Esophagus muscularis mucosa (tissue), 4 donors: ENCODE results near the gene HNRNPUL2. TPM values are rescaled to one million over a fixed set of nuclear protein-coding genes. Genes with fewer than 3 reads are reported as not detected.

Experiments
- DNase-seq: peaks from one replicate; pipeline ENCODE4 v3.0.0-alpha.2; 2017; ENCODE audit errors: extremely low spot score
- H3K27ac ChIP-seq, 4 donors: fragments of 200-600 bp; sonication (generic); replicated peaks in 1 of 4; 1 replicate in 3 of 4; 2 replicates in 1 of 4; pipeline ENCODE4 v1.5.1; 2016 to 2019; ENCODE audit warnings: mild to moderate bottlenecking in 1 of 4
- H3K27me3 ChIP-seq, 4 donors: fragments of 200-600 bp; sonication (generic); one replicate each; pipeline versions ENCODE4 v1.5.1 to v1.6.0; 2016 to 2019
- H3K36me3 ChIP-seq, 4 donors: fragments of 200-600 bp; sonication (generic); one replicate each; pipeline ENCODE4 v1.5.1; 2016 to 2019
- H3K4me1 ChIP-seq, 4 donors: fragments of 200-600 bp; sonication (generic); one replicate each; pipeline ENCODE4 v1.5.1; 2016 to 2019
- H3K4me3 ChIP-seq, 4 donors: fragments of 200-600 bp; sonication (generic); 1 replicate in 2 of 4; 2 replicates in 2 of 4; pipeline ENCODE4 v1.5.1; 2016 to 2019; ENCODE audit warnings: mild to moderate bottlenecking in 4 of 4, moderate library complexity in 1 of 4
- H3K9me3 ChIP-seq, 4 donors: fragments of 200-600 bp; sonication (generic); 1 replicate in 3 of 4; 2 replicates in 1 of 4; pipeline ENCODE4 v1.5.1; 2016 to 2019
- EP300 ChIP-seq: sonication (generic); formaldehyde crosslinking; IDR thresholded peaks from one replicate; pipeline ENCODE4 v1.6.1; 2017; ENCODE audit warnings: antibody characterized with exemption
- POLR2A ChIP-seq: fragments of 450-650 bp; IDR thresholded peaks from one replicate; pipeline ENCODE4 v1.6.1; 2017; ENCODE audit warnings: antibody characterized with exemption, moderate library complexity, mild to moderate bottlenecking, low read depth
- POLR2AphosphoS5 ChIP-seq, 2 donors: sonication (generic); formaldehyde crosslinking; IDR thresholded peaks; one replicate each; pipeline ENCODE4 v1.6.1; 2017; ENCODE audit warnings: antibody characterized with exemption in 2 of 2
- WGBS: methylation state at CpG from one replicate; pipeline ENCODE4 v1.1.5; 2018; 5-methylcytosine and 5-hydroxymethylcytosine counted together
- intact Hi-C: fragments of 100-400 bp; cut with DNase I; formaldehyde crosslinking; loops from one replicate; pipeline ENCODE4 v1.15.1; 2023
- total RNA-seq, 4 donors: library from RNA; depleted of rRNA; stranded (reverse); fragments of >200 nt; gene quantifications; one replicate each; pipeline versions ENCODE4 v1.1.0 to v1.2.1, GENCODE V29; 2016
- TF ChIP-seq, protein P1 (sequence below), 3 experiments: fragments of 200-600 bp in 2 of 3; fragments of 450-650 bp in 1 of 3; sonication (generic) in 2 of 3; IDR thresholded peaks; one replicate each; pipeline ENCODE4 v1.5.1; 2017 to 2019; ENCODE audit warnings: antibody characterized with exemption in 3 of 3, mild to moderate bottlenecking in 2 of 3, moderate library complexity in 1 of 3

Gene HNRNPUL2
- total RNA-seq, 4 donors from 2014 or later: 19.5 to 45.0 (median 36.7) TPM

DNA sequence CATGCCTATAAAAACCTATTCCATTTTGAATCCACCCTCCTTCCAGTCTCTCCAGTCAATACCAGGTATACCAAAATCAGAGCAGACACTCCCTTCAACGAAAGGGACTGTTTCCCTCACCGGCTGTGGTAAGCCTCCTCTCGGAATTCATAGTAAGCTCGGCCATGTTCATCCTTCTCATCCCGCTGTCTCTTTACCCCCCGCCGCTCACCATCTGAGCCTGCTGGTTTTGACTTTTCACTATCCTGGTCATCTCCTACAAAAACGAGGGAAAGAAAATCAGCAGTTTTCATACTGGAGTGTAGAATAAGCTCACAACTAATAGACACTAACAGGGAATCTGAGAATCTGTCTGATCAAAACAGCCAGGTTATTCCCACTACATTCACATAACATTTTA, 3.1 kb downstream of the HNRNPUL2 start:
- H3K4me1 ChIP-seq: peaks cover 26 to 52% (median 43%) of the 10 kb centered on the region in 4 donors
- H3K27me3 ChIP-seq: no peaks in the 10 kb centered on the region
- H3K9me3 ChIP-seq: no peaks in the 10 kb centered on the region
- peak overlapping the region in 2 of 4 donors; percentile 1 to 89 for H3K27ac ChIP-seq
- peak overlapping the region; percentile 27 to 94 (median 90) for H3K4me3 ChIP-seq
- 25% methylated on average over 8 of the region's 8 CpGs for WGBS
- intact Hi-C loops: no loop called here
- DNase-seq: no peak
- no peak for TF ChIP-seq POLR2AphosphoS5 (IDR thresholded peaks at IDR 0.05)
- TF ChIP-seq, protein P1, sequence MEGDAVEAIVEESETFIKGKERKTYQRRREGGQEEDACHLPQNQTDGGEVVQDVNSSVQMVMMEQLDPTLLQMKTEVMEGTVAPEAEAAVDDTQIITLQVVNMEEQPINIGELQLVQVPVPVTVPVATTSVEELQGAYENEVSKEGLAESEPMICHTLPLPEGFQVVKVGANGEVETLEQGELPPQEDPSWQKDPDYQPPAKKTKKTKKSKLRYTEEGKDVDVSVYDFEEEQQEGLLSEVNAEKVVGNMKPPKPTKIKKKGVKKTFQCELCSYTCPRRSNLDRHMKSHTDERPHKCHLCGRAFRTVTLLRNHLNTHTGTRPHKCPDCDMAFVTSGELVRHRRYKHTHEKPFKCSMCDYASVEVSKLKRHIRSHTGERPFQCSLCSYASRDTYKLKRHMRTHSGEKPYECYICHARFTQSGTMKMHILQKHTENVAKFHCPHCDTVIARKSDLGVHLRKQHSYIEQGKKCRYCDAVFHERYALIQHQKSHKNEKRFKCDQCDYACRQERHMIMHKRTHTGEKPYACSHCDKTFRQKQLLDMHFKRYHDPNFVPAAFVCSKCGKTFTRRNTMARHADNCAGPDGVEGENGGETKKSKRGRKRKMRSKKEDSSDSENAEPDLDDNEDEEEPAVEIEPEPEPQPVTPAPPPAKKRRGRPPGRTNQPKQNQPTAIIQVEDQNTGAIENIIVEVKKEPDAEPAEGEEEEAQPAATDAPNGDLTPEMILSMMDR (IDR thresholded peaks at IDR 0.05): no peak
- no peak for TF ChIP-seq EP300
- no peak for TF ChIP-seq POLR2A
- H3K36me3 ChIP-seq: peaks cover 46 to 50% (median 48%) of the 10 kb centered on the region in 4 donors

DNA sequence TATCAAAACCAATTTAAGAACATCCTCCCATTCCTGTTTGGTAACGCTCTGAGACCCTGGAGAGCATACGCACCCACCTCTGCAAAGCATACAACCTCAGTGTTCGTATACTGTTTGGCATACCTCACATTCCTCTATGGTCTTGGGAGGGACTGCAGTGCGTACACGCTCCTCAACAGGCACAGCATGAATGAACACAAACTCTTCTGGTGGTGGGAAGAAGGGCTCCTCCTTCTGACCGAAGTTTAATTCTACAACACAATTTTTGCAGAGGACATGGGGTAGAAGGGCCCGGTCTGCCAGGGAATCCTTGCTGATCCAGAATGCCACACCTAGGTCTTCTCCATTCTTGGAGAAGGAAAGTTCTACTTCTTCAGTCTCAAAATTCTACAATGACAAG, 5.3 kb downstream of the HNRNPUL2 start:
- no peak for TF ChIP-seq POLR2A
- no peak for TF ChIP-seq POLR2AphosphoS5 (IDR thresholded peaks at IDR 0.05)
- TF ChIP-seq, protein P1 (IDR thresholded peaks at IDR 0.05): no peak
- TF ChIP-seq EP300: no peak
- H3K9me3 ChIP-seq: no peaks in the 10 kb centered on the region
- intact Hi-C loops: no loop called here
- peaks cover 66 to 72% (median 70%) of the 10 kb centered on the region in 4 donors for H3K36me3 ChIP-seq
- peak overlapping the region in 1 of 4 donors; percentile 5 for H3K27ac ChIP-seq
- DNase-seq: no peak
- H3K27me3 ChIP-seq: no peaks in the 10 kb centered on the region
- WGBS: 46% methylated on average over 7 of the region's 7 CpGs
- peaks cover 26 to 51% (median 42%) of the 10 kb centered on the region in 4 donors for H3K4me1 ChIP-seq
- H3K4me3 ChIP-seq: no peak overlapping the region

DNA sequence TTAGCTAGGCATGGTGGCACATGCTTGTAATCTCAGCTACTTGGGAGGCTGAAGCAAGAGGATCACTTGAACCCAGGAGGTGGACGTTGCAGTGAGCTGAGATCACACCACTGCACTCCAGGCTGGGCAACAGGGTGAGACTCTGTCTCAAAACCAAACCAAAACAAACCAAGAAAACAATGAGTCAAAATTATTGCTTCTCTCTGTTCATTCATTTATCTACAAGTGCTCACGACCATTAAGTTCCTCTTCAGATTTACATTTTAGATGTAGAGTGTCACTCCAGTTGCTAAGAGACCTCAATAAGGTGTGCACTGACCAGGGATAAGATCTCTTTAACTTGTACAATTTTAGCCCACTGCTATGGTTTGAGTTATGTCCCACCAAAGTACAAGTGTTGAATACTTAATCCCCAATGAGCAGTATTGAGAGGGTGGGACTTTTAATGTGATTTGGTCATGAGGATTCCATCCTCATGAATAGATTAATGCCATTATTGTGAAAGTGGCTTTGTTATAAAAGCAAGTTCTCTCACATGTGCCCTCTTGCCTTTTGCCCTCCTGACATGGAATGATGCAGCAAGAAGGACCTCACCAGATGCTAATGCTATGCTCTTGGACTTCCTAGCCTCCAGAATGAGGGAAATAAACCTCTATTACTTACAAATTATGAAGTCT, 7.8 kb downstream of the HNRNPUL2 start:
- 72% methylated on average over 2 of the region's 2 CpGs for WGBS
- H3K36me3 ChIP-seq: peaks cover 91 to 98% (median 96%) of the 10 kb centered on the region in 4 donors
- peaks cover 16 to 38% (median 26%) of the 10 kb centered on the region in 4 donors for H3K4me1 ChIP-seq
- H3K9me3 ChIP-seq: no peaks in the 10 kb centered on the region
- H3K27ac ChIP-seq: no peak overlapping the region
- DNase-seq: no peak
- H3K27me3 ChIP-seq: no peaks in the 10 kb centered on the region
- intact Hi-C loops: no loop called here
- TF ChIP-seq, protein P1 (IDR thresholded peaks at IDR 0.05): no peak
- TF ChIP-seq POLR2A (no peak), POLR2AphosphoS5 (IDR thresholded peaks at IDR 0.05) (no peak), EP300 (no peak)
- H3K4me3 ChIP-seq: no peak overlapping the region

DNA sequence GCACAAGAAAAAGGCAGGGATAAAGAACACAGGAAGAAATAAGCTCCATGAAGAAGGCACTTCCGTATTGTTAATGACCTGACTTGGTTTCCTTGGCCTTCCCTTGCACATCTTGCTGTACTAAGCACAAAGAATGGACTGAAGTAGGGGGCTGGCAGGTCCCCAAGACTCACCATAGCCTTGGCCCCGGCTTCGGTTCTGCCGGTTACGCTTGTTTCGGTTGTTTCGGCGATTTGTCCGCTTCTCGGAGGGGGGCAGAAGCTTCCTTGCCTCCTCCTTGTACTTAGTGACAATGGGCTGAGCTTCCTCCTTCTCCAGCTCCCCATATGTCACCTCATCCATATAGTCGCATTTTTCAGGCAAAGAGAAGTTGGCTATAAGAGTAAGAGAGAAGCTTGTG, 10.4 kb downstream of the HNRNPUL2 start:
- no peak for DNase-seq
- TF ChIP-seq EP300 (no peak), POLR2A (no peak), POLR2AphosphoS5 (IDR thresholded peaks at IDR 0.05) (no peak)
- TF ChIP-seq, protein P1 (IDR thresholded peaks at IDR 0.05): no peak
- WGBS: 84% methylated on average over 11 of the region's 11 CpGs
- intact Hi-C loops: no loop called here
- Histone ChIP-seq H3K27ac (no peak overlapping the region), H3K4me1 (peaks cover 0 to 23% (median 12%) of the 10 kb centered on the region in 4 donors), H3K4me3 (no peak overlapping the region), H3K27me3 (no peaks in the 10 kb centered on the region), H3K36me3 (peaks cover 84 to 100% (median 97%) of the 10 kb centered on the region in 4 donors), H3K9me3 (no peaks in the 10 kb centered on the region)

DNA sequence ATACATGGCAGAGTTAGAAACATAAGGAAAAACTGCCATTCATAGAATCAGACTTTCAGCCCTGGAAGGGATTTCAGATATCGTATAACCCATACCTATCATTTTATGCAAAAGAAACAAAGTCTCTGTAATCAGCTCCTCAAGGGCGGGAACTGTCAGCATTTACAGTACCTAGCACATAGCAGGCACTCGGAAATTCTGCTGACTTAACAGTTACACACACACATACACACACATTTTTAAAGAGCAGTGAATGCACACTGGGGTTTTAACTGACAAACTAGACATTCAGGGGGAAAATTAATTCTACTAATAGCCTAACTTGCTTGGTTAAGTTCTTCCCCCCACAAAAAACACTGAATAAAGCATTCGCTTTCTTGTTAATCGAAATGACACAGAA, 11.1 kb downstream of the HNRNPUL2 start:
- H3K27ac ChIP-seq: peak overlapping the region in 1 of 4 donors; percentile 6
- H3K9me3 ChIP-seq: no peaks in the 10 kb centered on the region
- peaks cover 78 to 100% (median 97%) of the 10 kb centered on the region in 4 donors for H3K36me3 ChIP-seq
- H3K4me1 ChIP-seq: peaks cover 0 to 23% (median 11%) of the 10 kb centered on the region in 4 donors
- TF ChIP-seq POLR2AphosphoS5 (IDR thresholded peaks at IDR 0.05): no peak
- TF ChIP-seq POLR2A: no peak
- TF ChIP-seq, protein P1 (IDR thresholded peaks at IDR 0.05): no peak
- no peak for TF ChIP-seq EP300
- H3K4me3 ChIP-seq: no peak overlapping the region
- no peaks in the 10 kb centered on the region for H3K27me3 ChIP-seq
- DNase-seq: no peak
- intact Hi-C loops: no loop called here
- WGBS: 89% methylated on average over 5 of the region's 5 CpGs
